Gastrocnemius medialis (tissue), 4 donors: Measurements from ENCODE around the gene KRT2.

Experiments
- CTCF ChIP-seq, 5 experiments: fragments of 450-650 bp in 3 of 5; fragments of 200-600 bp in 2 of 5; sonication (generic) in 2 of 5; IDR thresholded peaks in 4 of 5; conservative IDR thresholded peaks in 1 of 5; 1 replicate in 4 of 5; 2 replicates in 1 of 5; pipeline ENCODE4 v1.5.1; 2016 to 2019; ENCODE audit warnings: antibody characterized with exemption in 5 of 5, mild to moderate bottlenecking in 3 of 5, moderate library complexity in 3 of 5
- POLR2A ChIP-seq, 2 donors: fragments of 450-650 bp; IDR thresholded peaks; one replicate each; pipeline ENCODE4 v1.6.1; 2017; ENCODE audit warnings: antibody characterized with exemption in 2 of 2, mild to moderate bottlenecking in 2 of 2, moderate library complexity in 2 of 2

GRCh38 chr12:52660934-52661499 lies 9.0 kb upstream of the KRT2 start:
- TF ChIP-seq POLR2A (IDR thresholded peaks at IDR 0.05) (no peak), CTCF (IDR thresholded peaks at IDR 0.05 in 4 of 5, conservative IDR thresholded peaks at IDR 0.05 in 1 of 5) (no peak)
